HFF-Myc (cell line): Measurements from ENCODE around the gene LBH.

Source experiments
- DNase-seq: peaks from one replicate; pipeline ENCODE4 v3.0.0-alpha.2; 2011; ENCODE audit warnings: low read depth; ENCODE audit errors: extremely low read depth
- H3K4me3 ChIP-seq: replicated peaks from 2 replicates; pipeline ENCODE4 v1.5.1; 2011; ENCODE audit warnings: low read depth, mild to moderate bottlenecking, control low read depth, low read length
- CTCF ChIP-seq: IDR thresholded peaks from 2 replicates; pipeline ENCODE4 v1.5.1; 2012; ENCODE audit warnings: mild to moderate bottlenecking, low read depth, low read length, control low read depth; ENCODE audit errors: missing control alignments

LBH gene

GRCh38 chr2:30233271-30234009, 2.1 kb downstream of the LBH start:
- no peak for TF ChIP-seq CTCF
- no peak for DNase-seq
- peak overlapping the region; percentile 47; the same call in 1 of the 2 replicates for H3K4me3 ChIP-seq

GRCh38 chr2:30234180-30234971, 3.0 kb downstream of the LBH start:
- no peak overlapping the region for H3K4me3 ChIP-seq
- no peak for DNase-seq
- TF ChIP-seq CTCF: no peak

GRCh38 chr2:30235008-30235655, 3.8 kb downstream of the LBH start:
- TF ChIP-seq CTCF: no peak
- DNase-seq: no peak
- no peak overlapping the region for H3K4me3 ChIP-seq

GRCh38 chr2:30235859-30236535, 4.7 kb downstream of the LBH start:
- no peak for DNase-seq
- no peak for TF ChIP-seq CTCF
- no peak overlapping the region for H3K4me3 ChIP-seq

GRCh38 chr2:30236591-30237238, 5.4 kb downstream of the LBH start:
- H3K4me3 ChIP-seq: no peak overlapping the region
- DNase-seq: no peak

More at GRCh38 chr2:30236591-30237238, 5.4 kb downstream of the LBH start:
- TF ChIP-seq CTCF: no peak
